ENCODE measurements around the gene CXorf65. TPM values are rescaled to one million over a fixed set of nuclear protein-coding genes. Genes with fewer than 3 reads are reported as not detected.

CXorf65 gene
- total and polyA plus RNA-seq, 8 donors: not detected

- WGBS, 2 donors: 65 to 91% methylated on average over 2 to 3 of the region's 3 CpGs
- Histone ChIP-seq H3K36me3 (peaks cover 0 to 9% (median 0%) of the 10 kb centered on the region in 3 donors), H3K27me3 (no peaks in the 10 kb centered on the region), H3K4me1 (no peaks in the 10 kb centered on the region), H3K4me3 (no peak overlapping the region), H3K9me3 (no peaks in the 10 kb centered on the region), H3K27ac (no peak overlapping the region)
- TF ChIP-seq CTCF (IDR thresholded peaks at IDR 0.05): no peak
- no peak for DNase-seq
- no peak for FAIRE-seq
- no peak for ATAC-seq
- intact Hi-C loops (cut with DNase I): no loop called here
These were observed 48.6 kb downstream of the CXorf65 start for GRCh38 chrX:71057848-71058530.

GRCh38 chrX:71056867-71057266 is 49.7 kb downstream of the CXorf65 start:
- no peak for TF ChIP-seq CTCF (IDR thresholded peaks at IDR 0.05)
- Histone ChIP-seq H3K27me3 (no peaks in the 10 kb centered on the region), H3K4me3 (no peak overlapping the region), H3K27ac (no peak overlapping the region), H3K9me3 (no peaks in the 10 kb centered on the region), H3K4me1 (no peaks in the 10 kb centered on the region), H3K36me3 (peaks cover 0 to 7% (median 0%) of the 10 kb centered on the region in 3 donors)
- FAIRE-seq (no peak), ATAC-seq (no peak), DNase-seq (no peak)
- intact Hi-C loops (cut with DNase I): no loop called here

Other genes starting within 250 kb of the CXorf65 start
- 1 to 10 TPM; 3.0 to 9.0 (median 4.3) TPM for gene TEX11, start 198.0 kb downstream of the CXorf65 start, total RNA-seq
- 1 to 10 TPM in 1 of 2 donors, under 1 TPM in 1; 0.75 to 1.1 TPM for gene TEX11, start 198.0 kb downstream of the CXorf65 start, polyA plus RNA-seq
- gene SLC7A3, start 175.6 kb downstream of the CXorf65 start, total RNA-seq: under 1 TPM in 1 of 6 donors, not detected in 5; 0.13 TPM
- gene SLC7A3, start 175.6 kb downstream of the CXorf65 start, polyA plus RNA-seq: not detected
- gene SNX12, start 38.4 kb downstream of the CXorf65 start, total RNA-seq: 10 to 100 TPM; 17.1 to 31.3 (median 23.5) TPM
- gene SNX12, start 38.4 kb downstream of the CXorf65 start, polyA plus RNA-seq: 10 to 100 TPM in 1 of 2 donors, 1 to 10 TPM in 1; 9.8 to 16.1 TPM
- 10 to 100 TPM in 5 of 6 donors, 1 to 10 TPM in 1; 8.9 to 20.0 (median 14.6) TPM for gene FOXO4, start 10.9 kb downstream of the CXorf65 start, total RNA-seq
- 1 to 10 TPM; 7.5 to 8.5 TPM for gene FOXO4, start 10.9 kb downstream of the CXorf65 start, polyA plus RNA-seq
- gene IL2RG, start 4.8 kb upstream of the CXorf65 start, total RNA-seq: 1 to 10 TPM in 4 of 6 donors, under 1 TPM in 2; 0.19 to 4.4 (median 1.8) TPM
- gene IL2RG, start 4.8 kb upstream of the CXorf65 start, polyA plus RNA-seq: 1 to 10 TPM; 1.1 to 1.3 TPM
- 10 to 100 TPM; 12.2 to 25.7 (median 18.8) TPM for gene MED12, start 11.9 kb upstream of the CXorf65 start, total RNA-seq
- gene MED12, start 11.9 kb upstream of the CXorf65 start, polyA plus RNA-seq: 10 to 100 TPM; 12.8 to 15.9 TPM
- gene NLGN3, start 38.1 kb upstream of the CXorf65 start, total RNA-seq: under 1 TPM; 0.04 to 0.56 (median 0.21) TPM
- gene NLGN3, start 38.1 kb upstream of the CXorf65 start, polyA plus RNA-seq: under 1 TPM; 0.11 to 0.33 TPM
- 10 to 100 TPM; 48.2 to 70.6 (median 56.2) TPM for gene GJB1, start 116.5 kb upstream of the CXorf65 start, total RNA-seq
- gene GJB1, start 116.5 kb upstream of the CXorf65 start, polyA plus RNA-seq: 10 to 100 TPM; 40.1 to 63.4 TPM
- 10 to 100 TPM in 3 of 6 donors, 1 to 10 TPM in 3; 4.5 to 15.9 (median 8.9) TPM for gene ZMYM3, start 147.4 kb upstream of the CXorf65 start, total RNA-seq
- gene ZMYM3, start 147.4 kb upstream of the CXorf65 start, polyA plus RNA-seq: 10 to 100 TPM in 1 of 2 donors, 1 to 10 TPM in 1; 9.0 to 10.8 TPM
- 100 to 1,000 TPM; 137 to 215 (median 178) TPM for gene NONO, start 176.9 kb upstream of the CXorf65 start, total RNA-seq
- gene NONO, start 176.9 kb upstream of the CXorf65 start, polyA plus RNA-seq: 100 to 1,000 TPM in 1 of 2 donors, 10 to 100 TPM in 1; 72.0 to 110 TPM
- under 1 TPM; 0.13 to 0.58 (median 0.27) TPM for gene ITGB1BP2, start 195.0 kb upstream of the CXorf65 start, total RNA-seq
- 1 to 10 TPM; 1.1 to 2.0 TPM for gene ITGB1BP2, start 195.0 kb upstream of the CXorf65 start, polyA plus RNA-seq